ENCODE data around the gene MAGEF1. TPM values are rescaled to one million over a fixed set of nuclear protein-coding genes. Genes with fewer than 3 reads are reported as not detected.

Gene MAGEF1
- total RNA-seq, 1 experiment from 2014 or later, result 59.1 TPM

DNA sequence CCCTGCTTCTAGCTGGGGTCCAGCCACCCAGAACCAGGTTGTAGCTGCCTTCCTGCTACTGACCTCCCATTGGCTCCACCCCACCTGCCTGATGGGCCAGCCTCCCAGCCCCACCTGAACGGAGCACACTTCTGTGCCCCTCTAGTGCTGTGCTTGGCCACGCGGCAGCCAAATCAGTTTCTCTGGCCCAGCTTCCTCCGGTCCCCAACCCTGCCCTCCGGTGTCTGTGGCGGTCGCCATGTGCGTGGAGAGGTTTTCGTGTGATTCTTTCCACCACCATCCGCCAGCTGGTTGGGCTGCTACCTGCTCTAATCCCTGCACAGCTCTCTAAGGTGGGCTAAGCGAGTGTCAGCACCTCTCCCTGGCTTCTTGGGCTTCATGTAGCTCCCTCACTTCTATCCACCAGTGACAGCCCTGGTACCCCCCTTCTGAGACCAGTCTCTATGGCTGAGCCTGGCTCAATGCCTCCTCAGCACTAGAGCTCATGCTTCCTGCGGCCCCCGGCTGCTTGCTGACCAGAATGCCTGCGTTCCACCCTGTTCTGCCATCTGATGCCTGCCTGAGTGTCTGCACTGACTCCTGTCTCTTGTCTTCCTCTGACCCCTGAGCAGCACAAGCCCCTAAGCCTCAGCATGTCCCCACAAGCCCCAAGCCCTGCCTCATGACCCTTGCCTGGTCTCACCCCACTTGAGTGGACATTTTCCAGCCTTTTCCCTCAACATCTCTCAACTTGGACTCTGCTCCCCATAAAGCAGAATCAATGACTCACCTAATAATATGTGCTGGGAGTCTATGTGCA, 23.2 kb upstream of the MAGEF1 start:
- H3K36me3 ChIP-seq (ENCODE audit: control insufficient read depth, insufficient read depth, low read length), result no peaks in the 10 kb centered on the region

DNA sequence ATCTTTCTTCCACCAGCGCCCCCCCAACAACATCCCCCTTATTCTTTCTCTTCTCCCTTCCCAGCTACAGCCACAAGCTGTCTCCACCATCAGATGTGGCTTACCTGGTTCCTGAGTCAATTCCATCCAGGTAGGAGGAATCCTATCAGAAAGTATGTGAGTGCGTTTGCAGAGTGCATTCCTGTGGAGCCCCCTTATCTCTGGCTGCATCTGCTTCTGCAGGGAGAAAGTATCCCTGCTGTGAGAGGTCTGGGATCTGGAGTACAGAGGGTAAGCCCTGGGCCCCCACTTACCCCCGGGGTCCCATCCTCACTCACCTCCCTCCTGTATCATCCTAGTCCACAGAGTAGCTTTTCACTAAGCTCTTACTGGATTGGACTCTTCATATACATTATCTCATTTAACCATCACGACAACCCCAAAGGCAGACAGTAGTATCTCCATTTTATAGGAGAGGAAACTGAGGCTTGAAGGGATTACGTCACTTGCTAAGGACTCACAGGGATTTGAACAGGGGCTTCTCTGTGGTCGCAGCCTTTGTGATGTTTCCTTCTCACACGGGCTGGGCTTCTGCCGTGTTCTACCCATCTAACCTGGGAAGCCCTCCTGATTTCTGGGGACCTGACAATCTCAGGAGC, 22.2 kb upstream of the MAGEF1 start:
- H3K9me3 ChIP-seq, result no peaks in the 10 kb centered on the region
- intact Hi-C loops (cut with micrococcal nuclease; ENCODE audit: unreplicated experiment), result no loop called here
- no peak for TF ChIP-seq CTCF (IDR thresholded peaks at IDR 0.05; ENCODE audit: insufficient read depth in 1 of 2, low read depth in 1 of 2, low read length in 1 of 2, severe bottlenecking in 1 of 2, unreplicated experiment in 1 of 2)
- peak overlapping the region; percentile 16 for H3K27ac Mint-ChIP-seq (ENCODE audit: unreplicated experiment)
- no peaks in the 10 kb centered on the region for H3K27me3 Mint-ChIP-seq (ENCODE audit: insufficient read depth, unreplicated experiment)
- POLR2A ChIA-PET, result no interaction called here
- H3K4me3 ChIP-seq (ENCODE audit: low read depth, low read length), result no peak overlapping the region
- no peak for DNase-seq
- peaks cover 11% of the 10 kb centered on the region; the same call in 1 of the 2 replicates for H3K4me1 ChIP-seq
- BruUV-seq (replicated peaks), result no TSS peak
- no peaks in the 10 kb centered on the region for H3K36me3 ChIP-seq (ENCODE audit: control insufficient read depth, insufficient read depth, low read length)
- CTCF ChIA-PET, result interaction anchor here (0.6 to 1.1 kb wide), 2 partner anchors 14 to 49 kb away, joined by 3 read pairs; no protein-coding TSS in a partner anchor
- H3K4me1 Mint-ChIP-seq (ENCODE audit: low read depth, unreplicated experiment), result peaks cover 8% of the 10 kb centered on the region
- H3K9me3 Mint-ChIP-seq (ENCODE audit: unreplicated experiment), result no peaks in the 10 kb centered on the region
- H3K27me3 ChIP-seq (replicated peaks; ENCODE audit: control insufficient read depth, insufficient read depth, low read length), result no peaks in the 10 kb centered on the region
- H3K4me3 Mint-ChIP-seq (ENCODE audit: unreplicated experiment), result no peak overlapping the region
- no peaks in the 10 kb centered on the region for H3K36me3 Mint-ChIP-seq (ENCODE audit: insufficient read depth, unreplicated experiment)

More for the DNA sequence above, 23.2 kb upstream of the MAGEF1 start:
- no peak for DNase-seq
- Histone ChIP-seq H3K4me1 (peaks cover 11% of the 10 kb centered on the region; the same call in 1 of the 2 replicates), H3K9me3 (no peaks in the 10 kb centered on the region), H3K27me3 (replicated peaks; ENCODE audit: control insufficient read depth, insufficient read depth, low read length) (no peaks in the 10 kb centered on the region), H3K4me3 (ENCODE audit: low read depth, low read length) (no peak overlapping the region)
- Mint-ChIP-seq H3K27ac (ENCODE audit: unreplicated experiment) (peak overlapping the region; percentile 66), H3K27me3 (ENCODE audit: insufficient read depth, unreplicated experiment) (no peaks in the 10 kb centered on the region), H3K36me3 (ENCODE audit: insufficient read depth, unreplicated experiment) (no peaks in the 10 kb centered on the region), H3K4me1 (ENCODE audit: low read depth, unreplicated experiment) (peaks cover 8% of the 10 kb centered on the region), H3K4me3 (ENCODE audit: unreplicated experiment) (no peak overlapping the region), H3K9me3 (ENCODE audit: unreplicated experiment) (no peaks in the 10 kb centered on the region)
- no TSS peak for BruUV-seq (replicated peaks)
- no peak for TF ChIP-seq CTCF (IDR thresholded peaks at IDR 0.05; ENCODE audit: insufficient read depth in 1 of 2, low read depth in 1 of 2, low read length in 1 of 2, severe bottlenecking in 1 of 2, unreplicated experiment in 1 of 2)
- intact Hi-C loops (cut with micrococcal nuclease; ENCODE audit: unreplicated experiment), result no loop called here
- CTCF ChIA-PET, result interaction anchor here (0.6 to 1.1 kb wide), 2 partner anchors 13 to 50 kb away, joined by 3 read pairs; no protein-coding TSS in a partner anchor
- POLR2A ChIA-PET, result no interaction called here

DNA sequence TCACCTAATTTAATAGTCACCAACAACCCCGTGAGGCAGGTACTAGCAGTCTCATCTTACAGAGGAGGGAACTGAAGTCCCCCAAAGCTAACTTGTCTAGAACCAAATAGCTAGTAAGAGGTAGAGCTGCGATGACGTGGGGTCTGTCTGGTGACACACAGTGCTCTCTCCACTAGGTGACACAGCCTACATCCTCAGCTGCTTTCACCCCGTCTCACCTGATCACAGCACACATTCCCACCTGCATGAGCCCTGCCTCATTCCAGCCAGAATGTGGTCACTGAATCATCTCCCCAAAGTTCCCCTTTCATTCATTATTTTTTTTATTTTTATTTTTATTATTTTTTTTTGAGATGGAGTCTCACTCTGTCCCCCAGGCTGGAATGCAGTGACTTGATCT, 21.3 kb upstream of the MAGEF1 start:
- H3K27ac Mint-ChIP-seq (ENCODE audit: unreplicated experiment), result no peak overlapping the region
- Histone ChIP-seq H3K27me3 (replicated peaks; ENCODE audit: control insufficient read depth, insufficient read depth, low read length) (no peaks in the 10 kb centered on the region), H3K4me3 (ENCODE audit: low read depth, low read length) (no peak overlapping the region), H3K4me1 (peaks cover 11% of the 10 kb centered on the region; the same call in 1 of the 2 replicates), H3K36me3 (ENCODE audit: control insufficient read depth, insufficient read depth, low read length) (no peaks in the 10 kb centered on the region), H3K9me3 (no peaks in the 10 kb centered on the region)
- H3K4me3 Mint-ChIP-seq (ENCODE audit: unreplicated experiment), result no peak overlapping the region
- no peaks in the 10 kb centered on the region for H3K27me3 Mint-ChIP-seq (ENCODE audit: insufficient read depth, unreplicated experiment)
- H3K36me3 Mint-ChIP-seq (ENCODE audit: insufficient read depth, unreplicated experiment), result no peaks in the 10 kb centered on the region
- no peaks in the 10 kb centered on the region for H3K9me3 Mint-ChIP-seq (ENCODE audit: unreplicated experiment)
- ChIA-PET POLR2A (no interaction called here), CTCF (interaction anchor here (1.4 kb wide), 1 partner anchor 172 kb away, joined by 4 read pairs; the partner anchor contains the start of gene EPHB3)
- intact Hi-C loops (cut with micrococcal nuclease; ENCODE audit: unreplicated experiment), result no loop called here
- peaks cover 8% of the 10 kb centered on the region for H3K4me1 Mint-ChIP-seq (ENCODE audit: low read depth, unreplicated experiment)
- no peak for DNase-seq
- BruUV-seq (replicated peaks), result no TSS peak
- TF ChIP-seq CTCF (IDR thresholded peaks at IDR 0.05; ENCODE audit: insufficient read depth in 1 of 2, low read depth in 1 of 2, low read length in 1 of 2, severe bottlenecking in 1 of 2, unreplicated experiment in 1 of 2), result no peak
